HepG2 (cell line): ENCODE data around the gene CA9. TPM values are rescaled to one million over a fixed set of nuclear protein-coding genes. Genes with fewer than 3 reads are reported as not detected.

Experiments used
- AFF4 ChIP-seq: sonication (generic); formaldehyde crosslinking; IDR thresholded peaks from 2 replicates; pipeline ENCODE4 v1.4.0; 2020; ENCODE audit warnings: missing genetic modification reagents
- ARID2 ChIP-seq: sonication (generic); formaldehyde crosslinking; IDR thresholded peaks from 2 replicates; pipeline ENCODE4 v1.8.1; 2022; ENCODE audit warnings: mild to moderate bottlenecking, missing genetic modification reagents, borderline replicate concordance
- ATF4 ChIP-seq, 2 experiments: fragments of 450-650 bp in 1 of 2; sonication (generic) in 1 of 2; formaldehyde crosslinking; IDR thresholded peaks; 2 replicates each; pipeline versions ENCODE4 v1.5.0 to v1.8.0; 2020 to 2022; ENCODE audit warnings: mild to moderate bottlenecking in 1 of 2, missing genetic modification reagents in 1 of 2
- CHD4 ChIP-seq: fragments of 200-600 bp; sonication (generic); IDR thresholded peaks from 2 replicates; pipeline ENCODE4 v1.7.0; 2017; ENCODE audit warnings: mild to moderate bottlenecking, low read length, borderline replicate concordance
- FOXP1 ChIP-seq, 2 experiments: fragments of 450-650 bp in 1 of 2; IDR thresholded peaks; 2 replicates each; pipeline ENCODE4 v1.6.1; 2017 to 2018; ENCODE audit warnings: antibody characterized with exemption in 1 of 2
- GFI1 ChIP-seq: sonication (generic); formaldehyde crosslinking; IDR thresholded peaks from 2 replicates; pipeline ENCODE4 v1.5.0; 2020; ENCODE audit warnings: missing genetic modification reagents, mild to moderate bottlenecking, borderline replicate concordance
- GTF3A ChIP-seq: sonication (generic); formaldehyde crosslinking; conservative IDR thresholded peaks from 2 replicates; pipeline ENCODE4 v1.4.0; 2020; ENCODE audit warnings: mild to moderate bottlenecking, missing genetic modification reagents
- MEIS1 ChIP-seq: sonication (generic); formaldehyde crosslinking; IDR thresholded peaks from 2 replicates; pipeline ENCODE4 v1.9.0; 2021; ENCODE audit warnings: mild to moderate bottlenecking, missing genetic modification reagents, moderate library complexity, borderline replicate concordance
- MYC ChIP-seq: sonication (generic); formaldehyde crosslinking; IDR thresholded peaks from 2 replicates; pipeline ENCODE4 v1.9.0; 2021; ENCODE audit warnings: missing genetic modification reagents, borderline replicate concordance
- NBN ChIP-seq: fragments of 450-650 bp; conservative IDR thresholded peaks from 2 replicates; pipeline ENCODE4 v1.6.1; 2017
- NCOR1 ChIP-seq: fragments of 200-600 bp; sonication (generic); IDR thresholded peaks from 2 replicates; pipeline ENCODE4 v1.7.0; 2017; ENCODE audit warnings: antibody characterized with exemption, low read length, borderline replicate concordance
- NFE2L2 ChIP-seq: fragments of 150-350 bp; IDR thresholded peaks from 2 replicates; pipeline ENCODE4 v1.6.1; 2014; ENCODE audit warnings: low read length
- PATZ1 ChIP-seq: sonication (generic); formaldehyde crosslinking; IDR thresholded peaks from 2 replicates; pipeline ENCODE4 v1.4.0; 2020; ENCODE audit warnings: missing genetic modification reagents
- POLR2A ChIP-seq, 2 experiments: IDR thresholded peaks; 2 replicates each; pipeline ENCODE4 v1.6.1; 2011; ENCODE audit warnings: low read depth in 2 of 2, low read length in 2 of 2, mild to moderate bottlenecking in 1 of 2, moderate library complexity in 1 of 2; ENCODE audit not compliant: insufficient read depth in 1 of 2
- PPARG ChIP-seq: conservative IDR thresholded peaks from 2 replicates; pipeline ENCODE4 v1.6.1; 2016; ENCODE audit warnings: missing biosample characterization, missing genetic modification reagents
- RXRA ChIP-seq: sonication (generic); formaldehyde crosslinking; IDR thresholded peaks from 2 replicates; pipeline ENCODE4 v1.5.1; 2020; ENCODE audit warnings: missing genetic modification reagents
- SRY ChIP-seq: sonication (generic); formaldehyde crosslinking; IDR thresholded peaks from 2 replicates; pipeline ENCODE4 v1.8.0; 2022; ENCODE audit warnings: mild to moderate bottlenecking, missing genetic modification reagents
- TARDBP ChIP-seq: sonication (generic); formaldehyde crosslinking; IDR thresholded peaks from 2 replicates; pipeline ENCODE4 v1.8.0; 2022; ENCODE audit warnings: mild to moderate bottlenecking, missing genetic modification reagents
- TBX2 ChIP-seq: sonication (generic); formaldehyde crosslinking; IDR thresholded peaks from 2 replicates; pipeline ENCODE4 v1.5.0; 2020; ENCODE audit warnings: missing genetic modification reagents, mild to moderate bottlenecking, borderline replicate concordance
- TEF ChIP-seq: sonication (generic); formaldehyde crosslinking; IDR thresholded peaks from 2 replicates; pipeline ENCODE4 v1.5.0; 2020; ENCODE audit warnings: missing genetic modification reagents
- ZKSCAN8 ChIP-seq: IDR thresholded peaks from 2 replicates; pipeline ENCODE4 v1.6.1; 2016; ENCODE audit warnings: borderline replicate concordance, missing genetic modification reagents, missing compliant biosample characterization
- ZNF260 ChIP-seq: sonication (generic); formaldehyde crosslinking; IDR thresholded peaks from 2 replicates; pipeline ENCODE4 v1.4.0; 2020; ENCODE audit warnings: missing genetic modification reagents, low read depth, mild to moderate bottlenecking, borderline replicate concordance
- ZNF652 ChIP-seq: IDR thresholded peaks from 2 replicates; pipeline ENCODE4 v1.6.1; 2016; ENCODE audit warnings: low read depth, borderline replicate concordance
- ZSCAN25 ChIP-seq: sonication (generic); formaldehyde crosslinking; IDR thresholded peaks from 2 replicates; pipeline ENCODE4 v1.8.0; 2022; ENCODE audit warnings: mild to moderate bottlenecking, missing genetic modification reagents
- polyA plus RNA-seq, 8 experiments: library from polyadenylated mRNA; depleted of rRNA in 3 of 8; stranded (reverse) in 7 of 8; unstranded in 1 of 8; fragments of >200 nt; fragmentation: Illumina TruSeq in 4 of 8; extraction: Trizol in 4 of 8; gene quantifications; 2 replicates each; pipeline versions ENCODE4 v1.2.1 to v1.2.3, GENCODE V29; 2011 to 2016; ENCODE audit warnings: low read depth in 4 of 8, missing spikeins in 1 of 8, mixed read lengths in 1 of 8; ENCODE audit not compliant: insufficient read depth in 1 of 8
- total RNA-seq, 5 experiments: library from RNA; depleted of rRNA; stranded (reverse); fragments of >200 nt; fragmentation: Illumina TruSeq; extraction: Trizol; gene quantifications; 2 replicates each; pipeline ENCODE4 v1.2.3, GENCODE V29; 2016; ENCODE audit warnings: low read depth in 1 of 5

CA9 gene
- total and polyA plus RNA-seq, 2 of the 13 experiments (the other 11 are each of a cell fraction or from before 2014, with no cell fraction given): 0.13 to 152 TPM

- TF ChIP-seq ARID2: peak; percentile 81; the same call in 1 of the 2 replicates
- no peak for TF ChIP-seq FOXP1 (IDR thresholded peaks at IDR 0.05)
- TF ChIP-seq FOXP1 (CRISPR knock-in tag; IDR thresholded peaks at IDR 0.05): no peak
- TF ChIP-seq ZNF652 (CRISPR knock-in tag): peak; percentile 53; the same call in 1 of the 2 replicates
- TF ChIP-seq NCOR1: peak; percentile 81
- TF ChIP-seq SRY (CRISPR knock-in tag): peak; percentile 93
- no peak for TF ChIP-seq ZNF260 (CRISPR knock-in tag)
- TF ChIP-seq PATZ1 (CRISPR knock-in tag): peak; percentile 91
- no peak for TF ChIP-seq NBN
- peak in 1 of 2 experiments; percentile 74; a peak in 1 of 4 replicates for TF ChIP-seq POLR2A (IDR thresholded peaks at IDR 0.05; ENCODE audit: insufficient read depth in 1 of 2, low read depth in 2 of 2, low read length in 2 of 2)
- peak in 1 of 2 experiments; percentile 90; a peak in 2 of 4 replicates for TF ChIP-seq ATF4 (CRISPR knock-in tag; IDR thresholded peaks at IDR 0.05)
- TF ChIP-seq MYC: peak; percentile 99
- TF ChIP-seq AFF4 (CRISPR knock-in tag): no peak
- TF ChIP-seq GFI1 (CRISPR knock-in tag): 0 out of 2 replicates have a peak, but pooled peaks have one; percentile 7
- peak; percentile 91 for TF ChIP-seq MEIS1 (CRISPR knock-in tag)
- TF ChIP-seq TEF (CRISPR knock-in tag): peak; percentile 74; the same call in 1 of the 2 replicates
- TF ChIP-seq ZSCAN25 (CRISPR knock-in tag): peak; percentile 82; the same call in 1 of the 2 replicates
- TF ChIP-seq ZKSCAN8 (CRISPR knock-in tag): peak; percentile 95
- TF ChIP-seq CHD4: no peak
- peak; percentile 70 for TF ChIP-seq RXRA
- TF ChIP-seq TBX2 (CRISPR knock-in tag): peak; percentile 95
- peak; percentile 83 for TF ChIP-seq PPARG (CRISPR knock-in tag)
- no peak for TF ChIP-seq NFE2L2
- 0 out of 2 replicates have a peak, but pooled peaks have one; percentile 84 for TF ChIP-seq GTF3A (CRISPR knock-in tag)
- TF ChIP-seq TARDBP (CRISPR knock-in tag): peak; percentile 98
Observed at GRCh38 chr9:35657546-35658136, 16.1 kb upstream of the CA9 start, which contains the start of gene RMRP (continued).
